HEK293T (cell line): ENCODE measurements around the gene TBX21.

Experiments
- ARNT ChIP-seq: fragments of 450-650 bp; IDR thresholded peaks from 2 replicates; pipeline ENCODE4 v1.6.1; 2017; ENCODE audit warnings: mild to moderate bottlenecking
- BHLHE40 ChIP-seq: fragments of 450-650 bp; IDR thresholded peaks from 2 replicates; pipeline ENCODE4 v1.6.1; 2016; ENCODE audit warnings: mild to moderate bottlenecking, moderate library complexity, borderline replicate concordance
- ELF4 ChIP-seq: fragments of 450-650 bp; IDR thresholded peaks from 2 replicates; pipeline ENCODE4 v1.6.1; 2017; ENCODE audit warnings: antibody characterized with exemption
- FOXA1 ChIP-seq: fragments of 450-650 bp; IDR thresholded peaks from 2 replicates; pipeline ENCODE4 v1.6.1; 2016; ENCODE audit warnings: mild to moderate bottlenecking
- FOXK2 ChIP-seq: fragments of 450-650 bp; IDR thresholded peaks from 2 replicates; pipeline ENCODE4 v1.6.1; 2016; ENCODE audit warnings: mild to moderate bottlenecking
- FOXM1 ChIP-seq: fragments of 450-650 bp; IDR thresholded peaks from 2 replicates; pipeline ENCODE4 v1.6.1; 2017; ENCODE audit warnings: mild to moderate bottlenecking, borderline replicate concordance
- HDGF ChIP-seq: fragments of 450-650 bp; IDR thresholded peaks from 2 replicates; pipeline ENCODE4 v1.6.1; 2017; ENCODE audit warnings: antibody characterized with exemption, borderline replicate concordance
- L3MBTL2 ChIP-seq: fragments of 450-650 bp; conservative IDR thresholded peaks from 2 replicates; pipeline ENCODE4 v1.6.1; 2016; ENCODE audit warnings: mild to moderate bottlenecking
- NFRKB ChIP-seq: fragments of 450-650 bp; IDR thresholded peaks from 2 replicates; pipeline ENCODE4 v1.6.1; 2016; ENCODE audit warnings: mild to moderate bottlenecking, moderate library complexity
- PKNOX1 ChIP-seq: fragments of 450-650 bp; IDR thresholded peaks from 2 replicates; pipeline ENCODE4 v1.6.1; 2016
- SP1 ChIP-seq: fragments of 450-650 bp; IDR thresholded peaks from 2 replicates; pipeline ENCODE4 v1.6.1; 2017
- TARDBP ChIP-seq: fragments of 450-650 bp; IDR thresholded peaks from 2 replicates; pipeline ENCODE4 v1.6.1; 2016

- TF ChIP-seq BHLHE40 (no peak), HDGF (no peak), NFRKB (no peak), SP1 (no peak), L3MBTL2 (no peak), FOXA1 (no peak), ARNT (no peak), PKNOX1 (no peak), ELF4 (no peak), TARDBP (no peak), FOXK2 (no peak), FOXM1 (no peak)
Measured at GRCh38 chr17:47687748-47688147, 45.3 kb upstream of the TBX21 start.
